HFFc6 (cell line): Measurements from ENCODE around the gene ELAVL2. TPM values are rescaled to one million over a fixed set of nuclear protein-coding genes. Genes with fewer than 3 reads are reported as not detected.

Experiments used
- DNase-seq: peaks from one replicate; pipeline ENCODE4 v3.0.0-alpha.2; 2018
- H3K27ac Mint-ChIP-seq: 2 replicates; pipeline ENCODE4 v1.8.0; 2020; ENCODE audit warnings: mild to moderate bottlenecking, mixed read lengths
- H3K27me3 Mint-ChIP-seq: 2 replicates; pipeline ENCODE4 v1.8.0; 2021; ENCODE audit warnings: mild to moderate bottlenecking, moderate library complexity, mixed read lengths; ENCODE audit not compliant: insufficient read depth
- H3K36me3 Mint-ChIP-seq: 2 replicates; pipeline ENCODE4 v1.8.0; 2021; ENCODE audit warnings: low read depth, mixed read lengths
- H3K4me1 Mint-ChIP-seq: 2 replicates; pipeline ENCODE4 v1.8.0; 2020; ENCODE audit warnings: low read depth, mixed read lengths
- H3K4me3 Mint-ChIP-seq: 2 replicates; pipeline ENCODE4 v1.8.0; 2020; ENCODE audit warnings: mild to moderate bottlenecking, moderate library complexity, mixed read lengths
- H3K9me3 Mint-ChIP-seq: 2 replicates; pipeline ENCODE4 v1.8.0; 2020; ENCODE audit warnings: mild to moderate bottlenecking, mixed read lengths
- CTCF ChIP-seq: fragments of 200-600 bp; sonication (generic); IDR thresholded peaks from 2 replicates; pipeline ENCODE4 v1.5.0; 2021; ENCODE audit warnings: antibody characterized with exemption, mild to moderate bottlenecking
- total RNA-seq, 6 experiments: library from RNA; stranded (reverse); fragmentation: NEBNext Ultra II Directional; extraction: Animal tissue kit (Norgen Biotek cat#: 25700); gene quantifications; 2 replicates in 1 of 6; 3 replicates in 5 of 6; pipeline ENCODE4 v1.2.3, GENCODE V29; 2021

The ELAVL2 gene
- total RNA-seq, 6 experiments from 2014 or later = not detected

GRCh38 chr9:23823269-23823668, 2.8 kb downstream of the ELAVL2 start:
- Mint-ChIP-seq H3K27ac (no peak overlapping the region), H3K4me1 (no peaks in the 10 kb centered on the region), H3K4me3 (no peak overlapping the region), H3K9me3 (peaks cover 14% of the 10 kb centered on the region), H3K27me3 (no peaks in the 10 kb centered on the region), H3K36me3 (no peaks in the 10 kb centered on the region)
- DNase-seq = no peak
- TF ChIP-seq CTCF = no peak

- H3K27ac Mint-ChIP-seq = no peak overlapping the region
- no peak for TF ChIP-seq CTCF
- H3K4me3 Mint-ChIP-seq = no peak overlapping the region
- DNase-seq = no peak
- H3K36me3 Mint-ChIP-seq = no peaks in the 10 kb centered on the region
- H3K27me3 Mint-ChIP-seq = no peaks in the 10 kb centered on the region
- H3K9me3 Mint-ChIP-seq = peaks cover 14% of the 10 kb centered on the region
- no peaks in the 10 kb centered on the region for H3K4me1 Mint-ChIP-seq
These were observed 3.5 kb downstream of the ELAVL2 start for GRCh38 chr9:23822261-23823169.

- no peak overlapping the region for H3K27ac Mint-ChIP-seq
- no peaks in the 10 kb centered on the region for H3K27me3 Mint-ChIP-seq
- peaks cover 14% of the 10 kb centered on the region for H3K9me3 Mint-ChIP-seq
- no peak for DNase-seq
- H3K4me3 Mint-ChIP-seq = no peak overlapping the region
- no peaks in the 10 kb centered on the region for H3K36me3 Mint-ChIP-seq
- H3K4me1 Mint-ChIP-seq = no peaks in the 10 kb centered on the region
- no peak for TF ChIP-seq CTCF
These were observed 4.5 kb downstream of the ELAVL2 start for GRCh38 chr9:23821375-23822181.

- no peak for TF ChIP-seq CTCF
- H3K27ac Mint-ChIP-seq = no peak overlapping the region
- no peaks in the 10 kb centered on the region for H3K27me3 Mint-ChIP-seq
- H3K9me3 Mint-ChIP-seq = peaks cover 14% of the 10 kb centered on the region
- H3K4me1 Mint-ChIP-seq = no peaks in the 10 kb centered on the region
- no peaks in the 10 kb centered on the region for H3K36me3 Mint-ChIP-seq
- H3K4me3 Mint-ChIP-seq = no peak overlapping the region
- DNase-seq = no peak
These were observed 5.3 kb downstream of the ELAVL2 start for GRCh38 chr9:23820451-23821374.

GRCh38 chr9:23819403-23819802, 6.6 kb downstream of the ELAVL2 start:
- Mint-ChIP-seq H3K4me1 (no peaks in the 10 kb centered on the region), H3K27ac (no peak overlapping the region), H3K4me3 (no peak overlapping the region), H3K9me3 (peaks cover 19% of the 10 kb centered on the region), H3K27me3 (no peaks in the 10 kb centered on the region), H3K36me3 (no peaks in the 10 kb centered on the region)
- DNase-seq = no peak
- no peak for TF ChIP-seq CTCF
